Cardiac muscle cell (in vitro differentiated cells and primary cell): ENCODE measurements around the gene EBLN1. TPM values are rescaled to one million over a fixed set of nuclear protein-coding genes. Genes with fewer than 3 reads are reported as not detected.

Source experiments
- DNase-seq, 2 donors: peaks; one replicate each; pipeline versions ENCODE4 v3.0.0 to v3.0.0-alpha.2; 2010 to 2017; ENCODE audit warnings: low read depth in 1 of 2, low spot score in 1 of 2
- H3K27ac ChIP-seq: fragments of 200-600 bp; sonication (generic); 2 replicates; pipeline ENCODE4 v1.5.1; 2016
- H3K27me3 ChIP-seq: fragments of 200-600 bp; sonication (generic); 2 replicates; pipeline ENCODE4 v1.6.0; 2016; ENCODE audit warnings: control low read depth
- H3K36me3 ChIP-seq: fragments of 200-600 bp; sonication (generic); 2 replicates; pipeline ENCODE4 v1.5.1; 2016; ENCODE audit warnings: control low read depth
- H3K4me1 ChIP-seq: fragments of 200-600 bp; sonication (generic); 2 replicates; pipeline ENCODE4 v1.8.1; 2017; ENCODE audit warnings: low read depth, mild to moderate bottlenecking, mixed run types
- H3K4me3 ChIP-seq: fragments of 200-600 bp; sonication (generic); 2 replicates; pipeline ENCODE4 v1.5.1; 2016; ENCODE audit warnings: mild to moderate bottlenecking
- H3K9me3 ChIP-seq: fragments of 200-600 bp; sonication (generic); 2 replicates; pipeline ENCODE4 v1.5.1; 2017; ENCODE audit warnings: low read depth, mild to moderate bottlenecking, control low read depth
- polyA plus RNA-seq: library from polyadenylated mRNA; unstranded; fragments of >200 nt; fragmentation: Nextera tagmentation; extraction: Ambion mirVana; gene quantifications from 2 replicates; pipeline ENCODE4 v1.2.1, GENCODE V29; 2016
- total RNA-seq: library from RNA; depleted of rRNA; stranded (reverse); fragments of >200 nt; gene quantifications from 2 replicates; pipeline ENCODE4 v1.2.3, GENCODE V29; 2016
- TF ChIP-seq, protein P1 (sequence below): IDR thresholded peaks from 2 replicates; pipeline ENCODE4 v1.5.1; 2012; ENCODE audit warnings: low read depth, mild to moderate bottlenecking, low read length

Gene EBLN1
- total and polyA plus RNA-seq, 2 experiments from 2014 or later, result not detected

DNA sequence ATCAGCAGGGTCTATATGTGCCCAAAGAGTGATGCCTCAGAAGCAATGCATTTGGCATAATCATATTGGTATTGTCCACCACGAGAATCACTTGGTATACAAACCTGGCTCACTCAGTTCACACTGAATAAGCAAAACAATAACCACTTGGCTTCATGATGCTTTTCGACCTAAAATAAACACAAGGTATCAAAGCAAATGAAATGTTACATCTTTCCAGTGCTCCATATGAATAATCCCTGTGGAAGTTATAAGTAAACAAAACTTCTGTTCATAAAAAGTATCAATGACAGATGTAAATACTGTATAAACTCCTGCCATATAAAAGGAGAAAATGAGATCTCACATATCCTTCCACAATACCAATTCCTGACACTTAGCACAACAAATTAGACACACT, 29.8 kb upstream of the EBLN1 start:
- no peaks in the 10 kb centered on the region for H3K9me3 ChIP-seq
- H3K36me3 ChIP-seq, result no peaks in the 10 kb centered on the region

GRCh38 chr10:22246680-22247391, 29.0 kb upstream of the EBLN1 start:
- peaks cover 5% of the 10 kb centered on the region for H3K4me1 ChIP-seq
- H3K27ac ChIP-seq, result no peak overlapping the region
- no peak overlapping the region for H3K4me3 ChIP-seq
- peaks cover 44% of the 10 kb centered on the region for H3K27me3 ChIP-seq
- DNase-seq, result peak in 1 of 2 donors; percentile 98
- no peaks in the 10 kb centered on the region for H3K9me3 ChIP-seq
- TF ChIP-seq, protein P1, sequence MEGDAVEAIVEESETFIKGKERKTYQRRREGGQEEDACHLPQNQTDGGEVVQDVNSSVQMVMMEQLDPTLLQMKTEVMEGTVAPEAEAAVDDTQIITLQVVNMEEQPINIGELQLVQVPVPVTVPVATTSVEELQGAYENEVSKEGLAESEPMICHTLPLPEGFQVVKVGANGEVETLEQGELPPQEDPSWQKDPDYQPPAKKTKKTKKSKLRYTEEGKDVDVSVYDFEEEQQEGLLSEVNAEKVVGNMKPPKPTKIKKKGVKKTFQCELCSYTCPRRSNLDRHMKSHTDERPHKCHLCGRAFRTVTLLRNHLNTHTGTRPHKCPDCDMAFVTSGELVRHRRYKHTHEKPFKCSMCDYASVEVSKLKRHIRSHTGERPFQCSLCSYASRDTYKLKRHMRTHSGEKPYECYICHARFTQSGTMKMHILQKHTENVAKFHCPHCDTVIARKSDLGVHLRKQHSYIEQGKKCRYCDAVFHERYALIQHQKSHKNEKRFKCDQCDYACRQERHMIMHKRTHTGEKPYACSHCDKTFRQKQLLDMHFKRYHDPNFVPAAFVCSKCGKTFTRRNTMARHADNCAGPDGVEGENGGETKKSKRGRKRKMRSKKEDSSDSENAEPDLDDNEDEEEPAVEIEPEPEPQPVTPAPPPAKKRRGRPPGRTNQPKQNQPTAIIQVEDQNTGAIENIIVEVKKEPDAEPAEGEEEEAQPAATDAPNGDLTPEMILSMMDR, result no peak
- no peaks in the 10 kb centered on the region for H3K36me3 ChIP-seq

More for the DNA sequence above, 29.8 kb upstream of the EBLN1 start:
- TF ChIP-seq, protein P1, result no peak
- Histone ChIP-seq H3K27ac (no peak overlapping the region), H3K4me1 (peaks cover 6% of the 10 kb centered on the region), H3K27me3 (peaks cover 52% of the 10 kb centered on the region), H3K4me3 (no peak overlapping the region)
- no peak for DNase-seq

DNA sequence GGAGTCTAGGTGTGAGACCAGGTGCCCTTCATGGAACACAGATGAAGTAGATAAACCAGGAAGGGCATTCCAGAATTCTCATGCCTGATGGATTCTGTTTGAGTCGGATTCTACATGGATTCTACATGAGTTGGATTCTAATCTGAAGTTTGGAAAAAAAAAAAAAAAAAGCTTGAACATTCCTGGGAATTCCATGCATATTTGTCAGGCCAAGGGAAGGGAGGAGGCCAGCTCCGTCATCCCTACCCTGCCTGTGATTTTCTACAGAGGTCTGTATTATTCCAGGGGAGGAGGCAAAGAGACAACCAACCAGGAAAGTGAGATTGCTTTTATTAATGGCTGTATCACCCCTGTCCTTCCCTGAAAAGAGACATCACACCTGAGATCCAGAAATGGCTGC, 27.8 kb upstream of the EBLN1 start:
- Histone ChIP-seq H3K4me1 (no peaks in the 10 kb centered on the region), H3K27ac (no peak overlapping the region), H3K27me3 (peaks cover 31% of the 10 kb centered on the region), H3K9me3 (no peaks in the 10 kb centered on the region), H3K4me3 (no peak overlapping the region), H3K36me3 (no peaks in the 10 kb centered on the region)
- peak in 1 of 2 donors; percentile 85 for DNase-seq
- TF ChIP-seq, protein P1, result no peak

GRCh38 chr10:22244855-22245254, 27.0 kb upstream of the EBLN1 start:
- DNase-seq, result no peak
- H3K36me3 ChIP-seq, result no peaks in the 10 kb centered on the region
- TF ChIP-seq, protein P1, result no peak
- H3K27ac ChIP-seq, result no peak overlapping the region
- no peaks in the 10 kb centered on the region for H3K4me1 ChIP-seq
- no peaks in the 10 kb centered on the region for H3K9me3 ChIP-seq
- H3K4me3 ChIP-seq, result no peak overlapping the region
- peaks cover 24% of the 10 kb centered on the region for H3K27me3 ChIP-seq

DNA sequence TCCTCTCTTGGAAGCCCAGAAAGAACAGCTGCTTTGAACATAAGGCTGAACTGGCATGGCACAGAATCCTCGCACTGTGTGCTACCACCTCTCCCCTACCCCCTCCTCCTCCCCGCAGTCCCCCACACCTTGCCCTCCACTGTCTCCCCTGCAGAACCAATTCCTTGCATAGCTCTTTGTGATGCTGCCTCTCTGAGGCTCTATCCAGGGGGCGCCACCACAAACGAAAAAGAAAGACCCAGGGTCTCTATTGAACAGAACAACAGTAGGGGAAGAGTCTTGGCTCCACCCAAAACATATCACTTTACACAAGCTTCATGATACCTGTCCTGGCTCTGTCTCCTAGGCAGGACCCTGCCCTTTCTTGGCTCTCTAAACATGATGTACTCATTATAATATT, 26.2 kb upstream of the EBLN1 start:
- DNase-seq, result no peak

More for the DNA sequence above, 26.2 kb upstream of the EBLN1 start:
- H3K36me3 ChIP-seq, result no peaks in the 10 kb centered on the region
- H3K4me1 ChIP-seq, result no peaks in the 10 kb centered on the region
- H3K27ac ChIP-seq, result no peak overlapping the region
- H3K9me3 ChIP-seq, result no peaks in the 10 kb centered on the region
- TF ChIP-seq, protein P1, result peak; percentile 5
- H3K27me3 ChIP-seq, result peaks cover 15% of the 10 kb centered on the region
- H3K4me3 ChIP-seq, result no peak overlapping the region
